ENCODE results near the gene MIX23. TPM values are rescaled to one million over a fixed set of nuclear protein-coding genes. Genes with fewer than 3 reads are reported as not detected.

The MIX23 gene
- total and polyA plus RNA-seq, 2 of the 4 experiments (the other 2 are of a cell fraction): 10.0 to 26.7 TPM

GRCh38 chr3:122397201-122397600 lies 14.2 kb upstream of the MIX23 start:
- Histone ChIP-seq H3K4me1 (ENCODE audit: control insufficient read depth, insufficient read depth, low read length) (peaks cover 5% of the 10 kb centered on the region), H3K4ac (ENCODE audit: low read depth, low read length) (no peak overlapping the region), H4K5ac (ENCODE audit: low read depth, low read length) (no peak overlapping the region), H3K79me1 (ENCODE audit: low read depth in 1 of 2, low read length in 2 of 2) (no peaks in the 10 kb centered on the region; a peak in 1 of 4 replicates), H3K14ac (replicated peaks; ENCODE audit: low read depth, low read length) (no peak overlapping the region), H4K20me1 (ENCODE audit: insufficient read depth, low read length) (no peaks in the 10 kb centered on the region), H2BK5ac (ENCODE audit: low read depth, low read length, poor library complexity, severe bottlenecking) (no peak overlapping the region), H4K91ac (ENCODE audit: insufficient read depth, low read depth, low read length) (no peak overlapping the region), H2BK120ac (ENCODE audit: low read depth, low read length) (no peak overlapping the region), H2BK20ac (ENCODE audit: low read depth, low read length) (no peak overlapping the region), H2AK5ac (ENCODE audit: low read depth, low read length) (no peak overlapping the region), H3K4me2 (ENCODE audit: low read depth, low read length) (no peak overlapping the region), H3K18ac (ENCODE audit: low read depth, low read length) (no peak overlapping the region), H3K23ac (ENCODE audit: low read depth, low read length) (no peak overlapping the region), H2AFZ (replicated peaks; ENCODE audit: low read length, poor library complexity) (no peak overlapping the region), H3K27ac (ENCODE audit: insufficient read depth, low read length) (no peak overlapping the region), H3K27me3 (ENCODE audit: control insufficient read depth, insufficient read depth, low read length) (no peaks in the 10 kb centered on the region), H3K9me3 (ENCODE audit: control insufficient read depth, insufficient read depth, low read length) (no peaks in the 10 kb centered on the region), H3K4me3 (ENCODE audit: insufficient read depth, low read depth, low read length) (no peak overlapping the region), H4K8ac (ENCODE audit: low read depth in 2 of 2, low read length in 2 of 2) (no peak overlapping the region), H3K56ac (ENCODE audit: extremely low read depth, insufficient read depth, low read length) (no peak overlapping the region), H3K9me1 (ENCODE audit: insufficient read depth, low read length) (no peaks in the 10 kb centered on the region), H2BK15ac (ENCODE audit: low read depth, low read length) (no peak overlapping the region), H2AK9ac (replicated peaks; ENCODE audit: low read depth, low read length, poor library complexity) (no peak overlapping the region), H3K36me3 (ENCODE audit: control insufficient read depth, insufficient read depth, low read length) (no peaks in the 10 kb centered on the region; the same call in 1 of the 2 replicates), H3K9ac (ENCODE audit: low read depth, low read length) (no peak overlapping the region)
- ChIA-PET CTCF (no interaction called here), POLR2A (ENCODE audit: unreplicated experiment) (no interaction called here)
- intact Hi-C loops (cut with micrococcal nuclease): no loop called here
- no CpG with 5 or more reads among the region's 1 CpG for WGBS, 2 experiments (ENCODE audit: extremely low coverage in 2 of 2, insufficient read length in 1 of 2)
- ATAC-seq (ENCODE audit: low read depth) (no peak), DNase-seq (peak; percentile 42)
- dilution Hi-C loops (cut with HindIII; ENCODE audit: low sequenced_read_pairs, unreplicated experiment): no loop called here
- TF ChIP-seq CTCF (conservative IDR thresholded peaks at IDR 0.05; ENCODE audit: low read depth, low read length): no peak
- TF ChIP-seq USF2 (IDR thresholded peaks at IDR 0.05; ENCODE audit: low read depth, low read length): no peak
- no peak for TF ChIP-seq CHD1 (IDR thresholded peaks at IDR 0.05; ENCODE audit: low read depth, low read length)
- no peak for TF ChIP-seq MAZ (IDR thresholded peaks at IDR 0.05; ENCODE audit: borderline replicate concordance, low read depth, low read length)
- no peak for TF ChIP-seq POLR2A (IDR thresholded peaks at IDR 0.05; ENCODE audit: low read depth, low read length)
- no peak for TF ChIP-seq BHLHE40 (IDR thresholded peaks at IDR 0.05; ENCODE audit: low read depth, low read length)
- TF ChIP-seq ELK1 (IDR thresholded peaks at IDR 0.05; ENCODE audit: borderline replicate concordance, low read depth, low read length): no peak
- no peak for TF ChIP-seq RFX5 (IDR thresholded peaks at IDR 0.05; ENCODE audit: low read depth, low read length)
- no TSS peak for BruUV-seq (replicated peaks)
- in situ Hi-C loops (cut with MboI; ENCODE audit: low sequenced_read_pairs): loop anchor here (10.0 kb wide), 1 partner anchor 278 kb away; no protein-coding TSS in a partner anchor
